A549 (cell line): ENCODE measurements around the gene RIC1. TPM values are rescaled to one million over a fixed set of nuclear protein-coding genes. Genes with fewer than 3 reads are reported as not detected.
"Not testable (repeated sequence)": the region's sequence is repeated elsewhere in the genome, so short reads cannot be mapped to it uniquely, and the experiment has no call there.

Experiments used
- ATAC-seq, 2 experiments: fragments of 200-7000 bp in 1 of 2; fragments of >200 bp in 1 of 2; cut with Nextera tagmentation in 1 of 2; cut with Tn5 transposase in 1 of 2; 3 replicates each; pipeline versions ENCODE4 v1.8.0 to v1.9.1; 2018 to 2020; ENCODE audit warnings: mild to moderate bottlenecking in 1 of 2, moderate library complexity in 1 of 2
- CTCF ChIA-PET: fragments of 300-600 bp; sonication (Branson Sonifier 250); formaldehyde crosslinking; extraction: SDS; loops from one replicate; lab custom pipeline; 2021; ENCODE audit warnings: antibody characterized with exemption, inconsistent platforms; lab: Yijun Ruan, JAX
- POLR2A ChIA-PET: fragments of 350-600 bp; formaldehyde crosslinking; extraction: SDS; loops from one replicate; lab custom pipeline; 2021; ENCODE audit warnings: antibody characterized with exemption, inconsistent platforms; lab: Yijun Ruan, JAX
- DNase-seq, 2 experiments: peaks; one replicate each; pipeline versions ENCODE4 v3.0.0 to v3.0.0-alpha.2; 2011 to 2016; ENCODE audit warnings: low read depth in 1 of 2, low spot score in 1 of 2
- FAIRE-seq: peaks from 2 replicates; lab custom pipeline; 2011; peaks lifted over from hg19 to GRCh38; lab: Jason Lieb, UNC
- H3K27ac ChIP-seq, 2 experiments: fragments of >200 bp; sonication (Bioruptor Twin); formaldehyde crosslinking; 3 replicates each; pipeline ENCODE4 v1.5.1; 2016 to 2017
- H3K4me1 ChIP-seq: fragments of >200 bp; sonication (Bioruptor Twin); formaldehyde crosslinking; 3 replicates; pipeline ENCODE4 v1.6.1; 2016
- H3K4me2 ChIP-seq: fragments of >200 bp; sonication (Bioruptor Twin); formaldehyde crosslinking; 3 replicates; pipeline ENCODE4 v1.6.1; 2016
- H3K4me3 ChIP-seq: fragments of >200 bp; sonication (Bioruptor Twin); formaldehyde crosslinking; 3 replicates; pipeline ENCODE4 v1.5.1; 2016
- H3K9me3 ChIP-seq: fragments of >200 bp; sonication (Bioruptor Twin); formaldehyde crosslinking; 3 replicates; pipeline ENCODE4 v1.6.1; 2016
- CBX8 ChIP-seq: fragments of 200-600 bp; sonication (generic); IDR thresholded peaks from 2 replicates; pipeline ENCODE4 v1.6.1; 2016
- CTCF ChIP-seq: fragments of >200 bp; sonication (Bioruptor Twin); formaldehyde crosslinking; IDR thresholded peaks from 3 replicates; pipeline ENCODE4 v1.5.1; 2016
- ESRRA ChIP-seq: fragments of 150-350 bp; IDR thresholded peaks from 2 replicates; pipeline ENCODE4 v1.6.1; 2014; ENCODE audit warnings: mild to moderate bottlenecking, low read length, borderline replicate concordance
- HES2 ChIP-seq: fragments of >200 bp; sonication (Bioruptor Twin); formaldehyde crosslinking; IDR thresholded peaks from 2 replicates; pipeline ENCODE4 v1.6.1; 2016
- HMGXB4 ChIP-seq: fragments of 250-450 bp; sonication (Bioruptor Pico); IDR thresholded peaks from 2 replicates; pipeline ENCODE4 v1.5.0; 2021; ENCODE audit warnings: mild to moderate bottlenecking, moderate library complexity, borderline replicate concordance
- JUNB ChIP-seq: fragments of >200 bp; sonication (Bioruptor Twin); formaldehyde crosslinking; IDR thresholded peaks from 2 replicates; pipeline ENCODE4 v1.6.1; 2016
- POLR2A ChIP-seq: IDR thresholded peaks from 2 replicates; pipeline ENCODE4 v1.6.1; 2012; ENCODE audit warnings: mild to moderate bottlenecking, low read length
- RARB ChIP-seq: fragments of 250-450 bp; sonication (Bioruptor Pico); IDR thresholded peaks from 2 replicates; pipeline ENCODE4 v1.8.0; 2021; ENCODE audit warnings: mild to moderate bottlenecking, moderate library complexity
- SMC3 ChIP-seq: fragments of >200 bp; sonication (Bioruptor Twin); formaldehyde crosslinking; IDR thresholded peaks from 3 replicates; pipeline ENCODE4 v1.6.1; 2018; ENCODE audit warnings: inconsistent platforms
- SREBF2 ChIP-seq: fragments of 450-650 bp; IDR thresholded peaks from 2 replicates; pipeline ENCODE4 v1.6.1; 2014; ENCODE audit warnings: mild to moderate bottlenecking, moderate library complexity
- TFCP2L1 ChIP-seq: fragments of 250-450 bp; sonication (Bioruptor Pico); IDR thresholded peaks from 2 replicates; pipeline ENCODE4 v1.5.0; 2021; ENCODE audit warnings: mild to moderate bottlenecking
- ZC3H11A ChIP-seq: fragments of 450-650 bp; IDR thresholded peaks from 2 replicates; pipeline ENCODE4 v1.6.1; 2014; ENCODE audit warnings: antibody characterized with exemption, mild to moderate bottlenecking
- ZSCAN20 ChIP-seq: fragments of 250-450 bp; sonication (Bioruptor Pico); IDR thresholded peaks from 2 replicates; pipeline ENCODE4 v1.8.0; 2022; ENCODE audit warnings: mild to moderate bottlenecking, moderate library complexity
- WGBS: methylation state at CpG from one replicate; pipeline ENCODE4 v1.1.6; 2017; ENCODE audit errors: missing lambda C conversion rate; 5-methylcytosine and 5-hydroxymethylcytosine counted together
- polyA plus RNA-seq, 4 experiments: library from polyadenylated mRNA; depleted of rRNA in 3 of 4; stranded (reverse); fragments of >200 nt; fragmentation: RNase III in 1 of 4; extraction: RNeasy Plus Mini Kit Qiagen cat#74134 plus additional on column Dnase treatment in 1 of 4; gene quantifications; 2 replicates in 3 of 4; 3 replicates in 1 of 4; pipeline ENCODE4 v1.2.3, GENCODE V29; 2011 to 2017
- TF ChIP-seq, protein P1 (sequence below): fragments of 250-450 bp; sonication (Bioruptor Pico); IDR thresholded peaks from 2 replicates; pipeline ENCODE4 v1.5.0; 2020; ENCODE audit warnings: low read depth, mild to moderate bottlenecking, moderate library complexity

The RIC1 gene
- polyA plus RNA-seq, 2 of the 4 experiments (the other 2 are of a cell fraction) = 10.7 to 26.8 TPM

GRCh38 chr9:5652821-5653220, 23.9 kb downstream of the RIC1 start:
- Histone ChIP-seq H3K4me2 (no peak overlapping the region), H3K9me3 (peaks cover 19% of the 10 kb centered on the region; the same call in 2 of the 3 replicates), H3K27ac (no peak overlapping the region), H3K4me3 (no peak overlapping the region), H3K4me1 (no peaks in the 10 kb centered on the region)
- DNase-seq (peak in 1 of 2 experiments; percentile 18), ATAC-seq (no peak), FAIRE-seq (no peak)
- WGBS = 82% methylated on average over 1 of the region's 1 CpG
- ChIA-PET POLR2A (no interaction called here), CTCF (interaction anchor here (1.0 kb wide), 1 partner anchor 8 kb away, joined by 5 read pairs; no protein-coding TSS in a partner anchor)
- TF ChIP-seq SREBF2 (no peak), TFCP2L1 (no peak), RARB (CRISPR knock-in tag) (no peak), HMGXB4 (no peak)

- POLR2A ChIA-PET, H3K4me2 ChIP-seq, CTCF ChIA-PET, H3K4me3 ChIP-seq, H3K4me1 ChIP-seq, DNase-seq, H3K27ac ChIP-seq, ATAC-seq: not testable (repeated sequence)
- WGBS = 86% methylated on average over 1 of the region's 1 CpG
- H3K9me3 ChIP-seq = peaks cover 14% of the 10 kb centered on the region; the same call in 2 of the 3 replicates
- FAIRE-seq = peak; percentile 43
Observed at GRCh38 chr9:5662804-5663203, 33.9 kb downstream of the RIC1 start.

DNA sequence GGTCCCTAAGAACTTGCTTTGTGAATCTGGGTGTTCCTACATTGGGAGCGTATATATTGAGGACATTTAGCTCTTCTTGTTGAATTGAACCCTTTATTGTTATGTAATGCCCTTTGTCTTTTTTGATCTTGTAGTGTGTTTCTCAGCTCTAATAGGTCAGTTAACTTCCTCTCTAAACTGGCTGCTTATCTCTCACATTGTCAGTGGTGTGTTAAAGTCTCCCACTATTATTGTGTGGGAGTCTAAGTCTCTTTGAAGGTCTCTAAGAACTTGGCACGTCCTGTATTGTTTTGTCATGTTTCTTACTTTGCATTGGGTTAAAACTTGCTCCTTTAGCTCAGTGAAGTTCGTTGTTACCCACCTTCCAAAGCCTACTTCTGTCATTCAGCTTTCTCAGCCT, 36.2 kb downstream of the RIC1 start:
- FAIRE-seq = no peak
- CTCF ChIA-PET = interaction anchor here (0.5 to 1.1 kb wide), 3 partner anchors 28 to 91 kb away, joined by 3 read pairs; no protein-coding TSS in a partner anchor
- WGBS = 73% methylated on average over 3 of the region's 3 CpGs

GRCh38 chr9:5667391-5667790, 38.5 kb downstream of the RIC1 start:
- CTCF ChIA-PET = interaction anchor here (0.7 kb wide), 1 partner anchor 32 kb away, joined by 3 read pairs; no protein-coding TSS in a partner anchor
- H3K4me1 ChIP-seq = no peaks in the 10 kb centered on the region
- ATAC-seq = no peak
- FAIRE-seq = no peak
- POLR2A ChIA-PET = no interaction called here
- H3K4me3 ChIP-seq = no peak overlapping the region
- no peak overlapping the region for H3K4me2 ChIP-seq
- TF ChIP-seq, protein P1, sequence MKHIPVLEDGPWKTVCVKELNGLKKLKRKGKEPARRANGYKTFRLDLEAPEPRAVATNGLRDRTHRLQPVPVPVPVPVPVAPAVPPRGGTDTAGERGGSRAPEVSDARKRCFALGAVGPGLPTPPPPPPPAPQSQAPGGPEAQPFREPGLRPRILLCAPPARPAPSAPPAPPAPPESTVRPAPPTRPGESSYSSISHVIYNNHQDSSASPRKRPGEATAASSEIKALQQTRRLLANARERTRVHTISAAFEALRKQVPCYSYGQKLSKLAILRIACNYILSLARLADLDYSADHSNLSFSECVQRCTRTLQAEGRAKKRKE (CRISPR knock-in tag) = no peak
- TF ChIP-seq CBX8 (no peak), HMGXB4 (no peak), HES2 (no peak), POLR2A (no peak), JUNB (no peak), RARB (CRISPR knock-in tag) (no peak), ZSCAN20 (CRISPR knock-in tag) (no peak), ESRRA (no peak), CTCF (no peak)
- TF ChIP-seq, all 56 proteins: peak for 0
- H3K9me3 ChIP-seq = peaks cover 9% of the 10 kb centered on the region; the same call in 2 of the 3 replicates
- H3K27ac ChIP-seq = no peak overlapping the region
- DNase-seq = no peak
- 92% methylated on average over 6 of the region's 6 CpGs for WGBS

More for the DNA sequence above, 36.2 kb downstream of the RIC1 start:
- Histone ChIP-seq H3K27ac (no peak overlapping the region), H3K4me3 (no peak overlapping the region)
- no peak for DNase-seq
- ATAC-seq = no peak
- POLR2A ChIA-PET = no interaction called here
- no peak for TF ChIP-seq SMC3
- TF ChIP-seq ZC3H11A = no peak
- TF ChIP-seq, all 56 proteins: peak for 0
- H3K9me3 ChIP-seq = peaks cover 14% of the 10 kb centered on the region; the same call in 2 of the 3 replicates
- no peak overlapping the region for H3K4me2 ChIP-seq
- no peaks in the 10 kb centered on the region for H3K4me1 ChIP-seq
